Loucy (cell line): ENCODE measurements around the gene FASLG.

ENCODE experiments used
- H2AFZ ChIP-seq: fragments of 200-600 bp; sonication (generic); 2 replicates; pipeline ENCODE4 v1.6.0; 2016; ENCODE audit warnings: antibody characterized with exemption, mild to moderate bottlenecking, low read length, moderate library complexity
- H3F3A ChIP-seq: fragments of 200-600 bp; 2 replicates; pipeline ENCODE4 v1.6.0; 2016; ENCODE audit warnings: antibody characterized with exemption, low read depth, mild to moderate bottlenecking
- H3K27me3 ChIP-seq: fragments of 200-600 bp; sonication (generic); 2 replicates; pipeline ENCODE4 v1.6.1; 2014; ENCODE audit warnings: low read length, mild to moderate bottlenecking; ENCODE audit not compliant: insufficient read depth, poor library complexity, severe bottlenecking
- H3K36me3 ChIP-seq: fragments of 200-600 bp; sonication (generic); 2 replicates; pipeline ENCODE4 v1.6.1; 2016; ENCODE audit warnings: low read length; ENCODE audit not compliant: insufficient read depth
- H3K4me1 ChIP-seq: fragments of 200-600 bp; sonication (generic); 2 replicates; pipeline ENCODE4 v1.5.1; 2014; ENCODE audit warnings: low read length, mild to moderate bottlenecking; ENCODE audit not compliant: insufficient read depth, poor library complexity, severe bottlenecking
- H3K4me2 ChIP-seq: fragments of 200-600 bp; sonication (generic); 2 replicates; pipeline ENCODE4 v1.6.0; 2014; ENCODE audit warnings: antibody characterized with exemption, low read length, low read depth, mild to moderate bottlenecking; ENCODE audit not compliant: poor library complexity, severe bottlenecking
- H3K4me3 ChIP-seq: fragments of 200-600 bp; sonication (generic); 2 replicates; pipeline ENCODE4 v1.5.1; 2014; ENCODE audit warnings: low read length, mild to moderate bottlenecking, mixed read lengths; ENCODE audit not compliant: poor library complexity, severe bottlenecking
- H3K79me2 ChIP-seq: fragments of 200-600 bp; sonication (generic); 2 replicates; pipeline ENCODE4 v1.6.1; 2014; ENCODE audit warnings: low read length; ENCODE audit not compliant: insufficient read depth
- H3K9ac ChIP-seq: fragments of 200-600 bp; sonication (generic); 2 replicates; pipeline ENCODE4 v1.6.0; 2014; ENCODE audit warnings: mild to moderate bottlenecking, low read depth, low read length, moderate library complexity; ENCODE audit not compliant: poor library complexity, severe bottlenecking
- H3K9me2 ChIP-seq: fragments of 200-600 bp; sonication (generic); replicated peaks from 2 replicates; pipeline ENCODE4 v1.6.1; 2016; ENCODE audit warnings: low read depth, low read length, mixed read lengths
- H3K9me3 ChIP-seq: fragments of 200-600 bp; sonication (generic); 2 replicates; pipeline ENCODE4 v1.6.1; 2014; ENCODE audit warnings: mild to moderate bottlenecking, antibody characterized with exemption, low read length, low read depth; ENCODE audit not compliant: insufficient read depth
- H4K20me1 ChIP-seq: fragments of 200-600 bp; sonication (generic); 2 replicates; pipeline ENCODE4 v1.6.0; 2014; ENCODE audit warnings: antibody characterized with exemption, low read length, mild to moderate bottlenecking; ENCODE audit not compliant: insufficient read depth, poor library complexity, severe bottlenecking
- EZH2phosphoT487 ChIP-seq: fragments of 200-600 bp; IDR thresholded peaks from 2 replicates; pipeline ENCODE4 v1.6.1; 2018; ENCODE audit warnings: antibody characterized with exemption, mild to moderate bottlenecking, moderate library complexity, borderline replicate concordance
- TF ChIP-seq, protein P1 (sequence below): fragments of 200-600 bp; sonication (generic); conservative IDR thresholded peaks from 2 replicates; pipeline ENCODE4 v1.5.1; 2014; ENCODE audit warnings: mild to moderate bottlenecking, antibody characterized with exemption, low read length

Gene FASLG

GRCh38 chr1:172704420-172705210, 45.7 kb downstream of the FASLG start:
- TF ChIP-seq, protein P1, sequence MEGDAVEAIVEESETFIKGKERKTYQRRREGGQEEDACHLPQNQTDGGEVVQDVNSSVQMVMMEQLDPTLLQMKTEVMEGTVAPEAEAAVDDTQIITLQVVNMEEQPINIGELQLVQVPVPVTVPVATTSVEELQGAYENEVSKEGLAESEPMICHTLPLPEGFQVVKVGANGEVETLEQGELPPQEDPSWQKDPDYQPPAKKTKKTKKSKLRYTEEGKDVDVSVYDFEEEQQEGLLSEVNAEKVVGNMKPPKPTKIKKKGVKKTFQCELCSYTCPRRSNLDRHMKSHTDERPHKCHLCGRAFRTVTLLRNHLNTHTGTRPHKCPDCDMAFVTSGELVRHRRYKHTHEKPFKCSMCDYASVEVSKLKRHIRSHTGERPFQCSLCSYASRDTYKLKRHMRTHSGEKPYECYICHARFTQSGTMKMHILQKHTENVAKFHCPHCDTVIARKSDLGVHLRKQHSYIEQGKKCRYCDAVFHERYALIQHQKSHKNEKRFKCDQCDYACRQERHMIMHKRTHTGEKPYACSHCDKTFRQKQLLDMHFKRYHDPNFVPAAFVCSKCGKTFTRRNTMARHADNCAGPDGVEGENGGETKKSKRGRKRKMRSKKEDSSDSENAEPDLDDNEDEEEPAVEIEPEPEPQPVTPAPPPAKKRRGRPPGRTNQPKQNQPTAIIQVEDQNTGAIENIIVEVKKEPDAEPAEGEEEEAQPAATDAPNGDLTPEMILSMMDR: no peak
- TF ChIP-seq EZH2phosphoT487: no peak
- Histone ChIP-seq H2AFZ (peak overlapping the region; percentile 53), H3K4me1 (peaks cover 99% of the 10 kb centered on the region), H3K9ac (peak overlapping the region; percentile 69), H3K4me3 (peak overlapping the region; percentile 64), H3K27me3 (no peaks in the 10 kb centered on the region), H3F3A (peaks cover 13% of the 10 kb centered on the region), H3K4me2 (peak overlapping the region; percentile 85), H4K20me1 (no peaks in the 10 kb centered on the region), H3K9me2 (no peaks in the 10 kb centered on the region), H3K9me3 (no peaks in the 10 kb centered on the region), H3K36me3 (no peaks in the 10 kb centered on the region), H3K79me2 (no peaks in the 10 kb centered on the region)

GRCh38 chr1:172708452-172708851, 49.5 kb downstream of the FASLG start:
- no peaks in the 10 kb centered on the region for H3K9me2 ChIP-seq

DNA sequence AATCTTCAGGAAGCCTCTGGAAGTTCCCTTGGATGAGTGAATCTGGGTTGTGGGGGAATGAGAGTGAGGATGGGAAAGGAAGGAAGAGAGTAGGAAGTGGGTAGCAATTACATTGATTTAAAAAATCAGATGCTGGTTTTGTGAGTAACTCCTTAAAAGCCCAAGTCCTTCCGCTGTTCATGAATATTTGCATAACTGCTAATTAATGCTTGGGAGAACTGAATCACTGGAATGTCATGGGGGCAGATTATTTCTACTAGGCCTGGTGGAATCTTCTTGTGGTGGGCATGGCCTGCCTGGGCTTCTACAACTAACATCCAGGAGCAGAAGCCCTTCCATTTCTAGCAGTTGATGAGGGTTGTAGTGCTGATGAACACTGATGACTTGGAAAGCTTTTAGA, 52.7 kb downstream of the FASLG start:
- Histone ChIP-seq H3F3A (no peaks in the 10 kb centered on the region), H3K79me2 (no peaks in the 10 kb centered on the region), H4K20me1 (no peaks in the 10 kb centered on the region), H3K9me2 (no peaks in the 10 kb centered on the region), H3K9ac (no peak overlapping the region), H2AFZ (no peak overlapping the region), H3K4me3 (no peak overlapping the region), H3K4me2 (no peak overlapping the region), H3K27me3 (no peaks in the 10 kb centered on the region), H3K36me3 (no peaks in the 10 kb centered on the region), H3K9me3 (no peaks in the 10 kb centered on the region), H3K4me1 (peaks cover 67% of the 10 kb centered on the region)
- TF ChIP-seq, protein P1: no peak
- TF ChIP-seq EZH2phosphoT487: no peak

More at GRCh38 chr1:172708452-172708851, 49.5 kb downstream of the FASLG start:
- H3K4me2 ChIP-seq: peak overlapping the region; percentile 51
- no peak for TF ChIP-seq EZH2phosphoT487
- TF ChIP-seq, protein P1: no peak
- H3K9ac ChIP-seq: no peak overlapping the region
- H3K4me1 ChIP-seq: peaks cover 73% of the 10 kb centered on the region
- H4K20me1 ChIP-seq: no peaks in the 10 kb centered on the region
- H3K4me3 ChIP-seq: peak overlapping the region; percentile 4
- no peaks in the 10 kb centered on the region for H3K79me2 ChIP-seq
- H3F3A ChIP-seq: peaks cover 8% of the 10 kb centered on the region; the same call in 1 of the 2 replicates
- no peaks in the 10 kb centered on the region for H3K27me3 ChIP-seq
- H3K36me3 ChIP-seq: no peaks in the 10 kb centered on the region
- no peak overlapping the region for H2AFZ ChIP-seq
- H3K9me3 ChIP-seq: no peaks in the 10 kb centered on the region
